GM23338 (cell line): ENCODE results near the gene UBXN10. TPM values are rescaled to one million over a fixed set of nuclear protein-coding genes. Genes with fewer than 3 reads are reported as not detected.

Experiments used
- ATAC-seq: fragments of 200-7000 bp; cut with Tn5 transposase; 3 replicates; pipeline ENCODE4 v1.9.1; 2020
- DNase-seq: peaks from one replicate; pipeline ENCODE4 v3.0.0-alpha.2; 2015; ENCODE audit warnings: low spot score
- H2AFZ ChIP-seq: fragments of 200-600 bp; sonication (generic); 2 replicates; pipeline ENCODE4 v1.8.0; 2016; ENCODE audit warnings: antibody characterized with exemption, mild to moderate bottlenecking, moderate library complexity
- H3F3A ChIP-seq: fragments of 200-600 bp; sonication (generic); replicated peaks from 2 replicates; pipeline ENCODE4 v1.8.0; 2017; ENCODE audit warnings: antibody characterized with exemption, mixed run types, low read depth
- H3K27ac ChIP-seq: fragments of 200-600 bp; sonication (generic); 2 replicates; pipeline ENCODE4 v1.6.1; 2016; ENCODE audit warnings: low read depth
- H3K27me3 ChIP-seq: fragments of 200-600 bp; sonication (generic); 2 replicates; pipeline ENCODE4 v1.8.0; 2016; ENCODE audit warnings: mild to moderate bottlenecking, mixed run types, moderate library complexity; ENCODE audit not compliant: insufficient read depth
- H3K36me3 ChIP-seq: fragments of 200-600 bp; sonication (generic); 2 replicates; pipeline ENCODE4 v1.8.0; 2016; ENCODE audit warnings: mild to moderate bottlenecking; ENCODE audit not compliant: insufficient read depth
- H3K4me1 ChIP-seq: fragments of 200-600 bp; sonication (generic); 2 replicates; pipeline ENCODE4 v1.8.0; 2016; ENCODE audit warnings: mild to moderate bottlenecking, moderate library complexity; ENCODE audit not compliant: insufficient read depth
- H3K4me2 ChIP-seq: fragments of 200-600 bp; sonication (generic); 2 replicates; pipeline ENCODE4 v1.7.1; 2017; ENCODE audit warnings: mixed run types
- H3K4me3 ChIP-seq: fragments of 200-600 bp; sonication (generic); 2 replicates; pipeline ENCODE4 v1.6.1; 2016; ENCODE audit warnings: mixed run types
- H3K79me2 ChIP-seq: fragments of 200-600 bp; sonication (generic); replicated peaks from 2 replicates; pipeline ENCODE4 v1.8.0; 2017; ENCODE audit warnings: mild to moderate bottlenecking; ENCODE audit not compliant: insufficient read depth
- H3K9me2 ChIP-seq: fragments of 200-600 bp; sonication (generic); 2 replicates; pipeline ENCODE4 v1.8.0; 2017; ENCODE audit not compliant: insufficient read depth
- H4K20me1 ChIP-seq: fragments of 200-600 bp; sonication (generic); replicated peaks from 2 replicates; pipeline ENCODE4 v1.8.0; 2017; ENCODE audit warnings: mild to moderate bottlenecking; ENCODE audit not compliant: insufficient read depth
- H3K27ac Mint-ChIP-seq: 2 replicates; pipeline ENCODE4 v1.8.0; 2020; ENCODE audit warnings: inconsistent platforms, mild to moderate bottlenecking, moderate library complexity, mixed read lengths
- H3K27me3 Mint-ChIP-seq: 3 replicates; pipeline ENCODE4 v1.8.0; 2022; ENCODE audit warnings: low read depth, mild to moderate bottlenecking, moderate library complexity, mixed read lengths, inconsistent platforms; ENCODE audit not compliant: insufficient read depth, poor library complexity
- H3K36me3 Mint-ChIP-seq: 3 replicates; pipeline ENCODE4 v1.8.0; 2021; ENCODE audit warnings: low read depth, mild to moderate bottlenecking, inconsistent platforms, moderate library complexity, mixed read lengths
- H3K4me1 Mint-ChIP-seq: 3 replicates; pipeline ENCODE4 v1.8.0; 2020; ENCODE audit warnings: mild to moderate bottlenecking, inconsistent platforms, mixed read lengths
- H3K4me3 Mint-ChIP-seq: 3 replicates; pipeline ENCODE4 v1.8.0; 2021; ENCODE audit warnings: moderate library complexity, mild to moderate bottlenecking, inconsistent platforms, mixed read lengths
- H3K9me3 Mint-ChIP-seq: 3 replicates; pipeline ENCODE4 v1.8.0; 2020; ENCODE audit warnings: moderate library complexity, mild to moderate bottlenecking, inconsistent platforms, mixed read lengths
- CREB1 ChIP-seq: fragments of 250-450 bp; sonication (Bioruptor Pico); IDR thresholded peaks from 2 replicates; pipeline ENCODE4 v1.5.0; 2020; ENCODE audit warnings: low read depth, mild to moderate bottlenecking, moderate library complexity
- EZH2 ChIP-seq: fragments of 200-600 bp; sonication (generic); IDR thresholded peaks from one replicate; pipeline ENCODE4 v1.8.0; 2017; ENCODE audit warnings: antibody characterized with exemption, mild to moderate bottlenecking, low read depth; ENCODE audit not compliant: unreplicated experiment
- EZH2phosphoT487 ChIP-seq: fragments of 200-600 bp; sonication (generic); IDR thresholded peaks from one replicate; pipeline ENCODE4 v1.8.1; 2018; ENCODE audit warnings: antibody characterized with exemption; ENCODE audit not compliant: unreplicated experiment
- JUNB ChIP-seq: IDR thresholded peaks from one replicate; pipeline ENCODE4 v1.6.1; 2016; ENCODE audit warnings: antibody characterized with exemption; ENCODE audit not compliant: unreplicated experiment
- NANOG ChIP-seq: IDR thresholded peaks from 2 replicates; pipeline ENCODE4 v1.6.1; 2016; ENCODE audit warnings: antibody characterized with exemption, borderline replicate concordance
- POLR2AphosphoS5 ChIP-seq: IDR thresholded peaks from 2 replicates; pipeline ENCODE4 v1.6.1; 2016; ENCODE audit warnings: antibody characterized with exemption, low read depth
- ZNF114 ChIP-seq: fragments of 250-450 bp; sonication (Bioruptor Pico); IDR thresholded peaks from 2 replicates; pipeline ENCODE4 v1.5.0; 2020; ENCODE audit warnings: mild to moderate bottlenecking, moderate library complexity
- ZNF331 ChIP-seq: fragments of 250-450 bp; sonication (Bioruptor Pico); IDR thresholded peaks from 2 replicates; pipeline ENCODE4 v1.5.0; 2020; ENCODE audit warnings: low read depth, mild to moderate bottlenecking, moderate library complexity
- polyA plus RNA-seq: library from polyadenylated mRNA; unstranded; fragments of >200 nt; fragmentation: Nextera tagmentation; extraction: Ambion mirVana; gene quantifications from 2 replicates; pipeline ENCODE4 v1.2.1, GENCODE V29; 2016
- total RNA-seq: library from RNA; depleted of rRNA; stranded (reverse); fragments of >200 nt; shearing (Covaris generic); gene quantifications from 2 replicates; pipeline ENCODE4 v1.2.3, GENCODE V29; 2014
- TF ChIP-seq, protein P1 (sequence below): IDR thresholded peaks from one replicate; pipeline ENCODE4 v1.6.1; 2018; ENCODE audit warnings: antibody characterized with exemption; ENCODE audit not compliant: unreplicated experiment
- TF ChIP-seq, protein P2 (sequence below), 2 experiments: fragments of 200-600 bp in 1 of 2; sonication (generic) in 1 of 2; conservative IDR thresholded peaks; 2 replicates each; pipeline versions ENCODE4 v1.5.1 to v1.6.1; 2016 to 2017; ENCODE audit warnings: antibody characterized with exemption in 2 of 2, low read depth in 2 of 2, mild to moderate bottlenecking in 2 of 2, moderate library complexity in 1 of 2
- TF ChIP-seq, protein P3 (sequence below): fragments of 250-450 bp; sonication (Bioruptor Pico); IDR thresholded peaks from 2 replicates; pipeline ENCODE4 v1.5.0; 2020; ENCODE audit warnings: mild to moderate bottlenecking, moderate library complexity

UBXN10 gene
- total and polyA plus RNA-seq, 2 experiments from 2014 or later, result 0.27 to 0.69 TPM

DNA sequence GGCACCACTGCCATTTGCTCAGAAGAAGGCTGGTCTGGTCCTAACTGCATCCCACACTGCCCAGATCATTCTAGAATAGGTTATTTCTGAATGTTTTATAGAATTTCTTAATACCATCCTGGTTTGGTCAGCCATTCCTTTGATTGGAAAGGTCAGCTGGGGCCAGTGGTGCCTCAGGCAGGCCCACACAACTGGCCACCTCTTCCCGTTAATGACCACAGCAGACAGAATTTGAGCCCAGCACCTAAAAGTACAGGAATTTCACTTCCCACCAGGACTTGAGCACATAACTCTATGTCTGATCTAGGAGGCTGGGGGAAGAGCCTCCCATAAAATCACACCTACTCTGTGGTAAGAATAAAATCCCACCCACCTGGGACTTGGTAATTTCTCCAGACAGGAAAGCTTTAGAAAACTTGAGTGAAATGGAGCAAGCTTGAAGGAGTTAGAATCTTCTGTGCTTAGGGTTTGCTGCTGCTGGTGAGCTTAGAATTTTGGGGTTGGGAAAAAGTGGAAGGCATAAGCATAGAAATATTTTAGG, 7.0 kb downstream of the UBXN10 start:
- no peak overlapping the region for H3K4me3 Mint-ChIP-seq
- 0 out of 2 replicates have a peak, but pooled peaks cover 4% of the 10 kb centered on the region for H3K9me2 ChIP-seq

More for the DNA sequence above, 7.0 kb downstream of the UBXN10 start:
- no peak for ATAC-seq
- TF ChIP-seq, protein P1, sequence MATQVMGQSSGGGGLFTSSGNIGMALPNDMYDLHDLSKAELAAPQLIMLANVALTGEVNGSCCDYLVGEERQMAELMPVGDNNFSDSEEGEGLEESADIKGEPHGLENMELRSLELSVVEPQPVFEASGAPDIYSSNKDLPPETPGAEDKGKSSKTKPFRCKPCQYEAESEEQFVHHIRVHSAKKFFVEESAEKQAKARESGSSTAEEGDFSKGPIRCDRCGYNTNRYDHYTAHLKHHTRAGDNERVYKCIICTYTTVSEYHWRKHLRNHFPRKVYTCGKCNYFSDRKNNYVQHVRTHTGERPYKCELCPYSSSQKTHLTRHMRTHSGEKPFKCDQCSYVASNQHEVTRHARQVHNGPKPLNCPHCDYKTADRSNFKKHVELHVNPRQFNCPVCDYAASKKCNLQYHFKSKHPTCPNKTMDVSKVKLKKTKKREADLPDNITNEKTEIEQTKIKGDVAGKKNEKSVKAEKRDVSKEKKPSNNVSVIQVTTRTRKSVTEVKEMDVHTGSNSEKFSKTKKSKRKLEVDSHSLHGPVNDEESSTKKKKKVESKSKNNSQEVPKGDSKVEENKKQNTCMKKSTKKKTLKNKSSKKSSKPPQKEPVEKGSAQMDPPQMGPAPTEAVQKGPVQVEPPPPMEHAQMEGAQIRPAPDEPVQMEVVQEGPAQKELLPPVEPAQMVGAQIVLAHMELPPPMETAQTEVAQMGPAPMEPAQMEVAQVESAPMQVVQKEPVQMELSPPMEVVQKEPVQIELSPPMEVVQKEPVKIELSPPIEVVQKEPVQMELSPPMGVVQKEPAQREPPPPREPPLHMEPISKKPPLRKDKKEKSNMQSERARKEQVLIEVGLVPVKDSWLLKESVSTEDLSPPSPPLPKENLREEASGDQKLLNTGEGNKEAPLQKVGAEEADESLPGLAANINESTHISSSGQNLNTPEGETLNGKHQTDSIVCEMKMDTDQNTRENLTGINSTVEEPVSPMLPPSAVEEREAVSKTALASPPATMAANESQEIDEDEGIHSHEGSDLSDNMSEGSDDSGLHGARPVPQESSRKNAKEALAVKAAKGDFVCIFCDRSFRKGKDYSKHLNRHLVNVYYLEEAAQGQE, result no peak
- no peak for TF ChIP-seq NANOG
- no peak for TF ChIP-seq CREB1 (CRISPR knock-in tag)
- TF ChIP-seq, protein P2, sequence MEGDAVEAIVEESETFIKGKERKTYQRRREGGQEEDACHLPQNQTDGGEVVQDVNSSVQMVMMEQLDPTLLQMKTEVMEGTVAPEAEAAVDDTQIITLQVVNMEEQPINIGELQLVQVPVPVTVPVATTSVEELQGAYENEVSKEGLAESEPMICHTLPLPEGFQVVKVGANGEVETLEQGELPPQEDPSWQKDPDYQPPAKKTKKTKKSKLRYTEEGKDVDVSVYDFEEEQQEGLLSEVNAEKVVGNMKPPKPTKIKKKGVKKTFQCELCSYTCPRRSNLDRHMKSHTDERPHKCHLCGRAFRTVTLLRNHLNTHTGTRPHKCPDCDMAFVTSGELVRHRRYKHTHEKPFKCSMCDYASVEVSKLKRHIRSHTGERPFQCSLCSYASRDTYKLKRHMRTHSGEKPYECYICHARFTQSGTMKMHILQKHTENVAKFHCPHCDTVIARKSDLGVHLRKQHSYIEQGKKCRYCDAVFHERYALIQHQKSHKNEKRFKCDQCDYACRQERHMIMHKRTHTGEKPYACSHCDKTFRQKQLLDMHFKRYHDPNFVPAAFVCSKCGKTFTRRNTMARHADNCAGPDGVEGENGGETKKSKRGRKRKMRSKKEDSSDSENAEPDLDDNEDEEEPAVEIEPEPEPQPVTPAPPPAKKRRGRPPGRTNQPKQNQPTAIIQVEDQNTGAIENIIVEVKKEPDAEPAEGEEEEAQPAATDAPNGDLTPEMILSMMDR (conservative IDR thresholded peaks at IDR 0.05; ENCODE audit: low read depth in 2 of 2), result no peak
- no peak for TF ChIP-seq POLR2AphosphoS5
- no peak for TF ChIP-seq ZNF331 (CRISPR knock-in tag)
- no peak for TF ChIP-seq EZH2phosphoT487
- TF ChIP-seq, protein P3, sequence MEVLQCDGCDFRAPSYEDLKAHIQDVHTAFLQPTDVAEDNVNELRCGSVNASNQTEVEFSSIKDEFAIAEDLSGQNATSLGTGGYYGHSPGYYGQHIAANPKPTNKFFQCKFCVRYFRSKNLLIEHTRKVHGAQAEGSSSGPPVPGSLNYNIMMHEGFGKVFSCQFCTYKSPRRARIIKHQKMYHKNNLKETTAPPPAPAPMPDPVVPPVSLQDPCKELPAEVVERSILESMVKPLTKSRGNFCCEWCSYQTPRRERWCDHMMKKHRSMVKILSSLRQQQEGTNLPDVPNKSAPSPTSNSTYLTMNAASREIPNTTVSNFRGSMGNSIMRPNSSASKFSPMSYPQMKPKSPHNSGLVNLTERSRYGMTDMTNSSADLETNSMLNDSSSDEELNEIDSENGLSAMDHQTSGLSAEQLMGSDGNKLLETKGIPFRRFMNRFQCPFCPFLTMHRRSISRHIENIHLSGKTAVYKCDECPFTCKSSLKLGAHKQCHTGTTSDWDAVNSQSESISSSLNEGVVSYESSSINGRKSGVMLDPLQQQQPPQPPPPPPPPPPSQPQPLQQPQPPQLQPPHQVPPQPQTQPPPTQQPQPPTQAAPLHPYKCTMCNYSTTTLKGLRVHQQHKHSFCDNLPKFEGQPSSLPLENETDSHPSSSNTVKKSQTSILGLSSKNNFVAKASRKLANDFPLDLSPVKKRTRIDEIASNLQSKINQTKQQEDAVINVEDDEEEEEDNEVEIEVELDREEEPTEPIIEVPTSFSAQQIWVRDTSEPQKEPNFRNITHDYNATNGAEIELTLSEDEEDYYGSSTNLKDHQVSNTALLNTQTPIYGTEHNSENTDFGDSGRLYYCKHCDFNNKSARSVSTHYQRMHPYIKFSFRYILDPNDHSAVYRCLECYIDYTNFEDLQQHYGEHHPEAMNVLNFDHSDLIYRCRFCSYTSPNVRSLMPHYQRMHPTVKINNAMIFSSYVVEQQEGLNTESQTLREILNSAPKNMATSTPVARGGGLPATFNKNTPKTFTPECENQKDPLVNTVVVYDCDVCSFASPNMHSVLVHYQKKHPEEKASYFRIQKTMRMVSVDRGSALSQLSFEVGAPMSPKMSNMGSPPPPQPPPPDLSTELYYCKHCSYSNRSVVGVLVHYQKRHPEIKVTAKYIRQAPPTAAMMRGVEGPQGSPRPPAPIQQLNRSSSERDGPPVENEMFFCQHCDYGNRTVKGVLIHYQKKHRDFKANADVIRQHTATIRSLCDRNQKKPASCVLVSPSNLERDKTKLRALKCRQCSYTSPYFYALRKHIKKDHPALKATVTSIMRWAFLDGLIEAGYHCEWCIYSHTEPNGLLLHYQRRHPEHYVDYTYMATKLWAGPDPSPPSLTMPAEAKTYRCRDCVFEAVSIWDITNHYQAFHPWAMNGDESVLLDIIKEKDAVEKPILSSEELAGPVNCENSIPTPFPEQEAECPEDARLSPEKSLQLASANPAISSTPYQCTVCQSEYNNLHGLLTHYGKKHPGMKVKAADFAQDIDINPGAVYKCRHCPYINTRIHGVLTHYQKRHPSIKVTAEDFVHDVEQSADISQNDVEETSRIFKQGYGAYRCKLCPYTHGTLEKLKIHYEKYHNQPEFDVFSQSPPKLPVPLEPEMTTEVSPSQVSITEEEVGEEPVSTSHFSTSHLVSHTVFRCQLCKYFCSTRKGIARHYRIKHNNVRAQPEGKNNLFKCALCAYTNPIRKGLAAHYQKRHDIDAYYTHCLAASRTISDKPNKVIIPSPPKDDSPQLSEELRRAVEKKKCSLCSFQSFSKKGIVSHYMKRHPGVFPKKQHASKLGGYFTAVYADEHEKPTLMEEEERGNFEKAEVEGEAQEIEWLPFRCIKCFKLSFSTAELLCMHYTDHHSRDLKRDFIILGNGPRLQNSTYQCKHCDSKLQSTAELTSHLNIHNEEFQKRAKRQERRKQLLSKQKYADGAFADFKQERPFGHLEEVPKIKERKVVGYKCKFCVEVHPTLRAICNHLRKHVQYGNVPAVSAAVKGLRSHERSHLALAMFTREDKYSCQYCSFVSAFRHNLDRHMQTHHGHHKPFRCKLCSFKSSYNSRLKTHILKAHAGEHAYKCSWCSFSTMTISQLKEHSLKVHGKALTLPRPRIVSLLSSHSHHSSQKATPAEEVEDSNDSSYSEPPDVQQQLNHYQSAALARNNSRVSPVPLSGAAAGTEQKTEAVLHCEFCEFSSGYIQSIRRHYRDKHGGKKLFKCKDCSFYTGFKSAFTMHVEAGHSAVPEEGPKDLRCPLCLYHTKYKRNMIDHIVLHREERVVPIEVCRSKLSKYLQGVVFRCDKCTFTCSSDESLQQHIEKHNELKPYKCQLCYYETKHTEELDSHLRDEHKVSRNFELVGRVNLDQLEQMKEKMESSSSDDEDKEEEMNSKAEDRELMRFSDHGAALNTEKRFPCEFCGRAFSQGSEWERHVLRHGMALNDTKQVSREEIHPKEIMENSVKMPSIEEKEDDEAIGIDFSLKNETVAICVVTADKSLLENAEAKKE (CRISPR knock-in tag), result no peak
- TF ChIP-seq EZH2, result no peak
- TF ChIP-seq ZNF114 (CRISPR knock-in tag), result no peak
- TF ChIP-seq JUNB, result no peak
- no peaks in the 10 kb centered on the region for H3F3A ChIP-seq
- no peaks in the 10 kb centered on the region for H3K36me3 ChIP-seq
- no peaks in the 10 kb centered on the region for H3K27me3 ChIP-seq
- Mint-ChIP-seq H3K36me3 (no peaks in the 10 kb centered on the region), H3K27me3 (peaks cover 6% of the 10 kb centered on the region), H3K4me1 (peaks cover 20% of the 10 kb centered on the region), H3K9me3 (0 out of 3 replicates have a peak, but pooled peaks cover 3% of the 10 kb centered on the region), H3K27ac (no peak overlapping the region)
- no peak overlapping the region for H3K4me2 ChIP-seq
- no peaks in the 10 kb centered on the region for H4K20me1 ChIP-seq
- no peak overlapping the region for H2AFZ ChIP-seq
- H3K4me1 ChIP-seq, result peaks cover 10% of the 10 kb centered on the region; the same call in 1 of the 2 replicates
- H3K27ac ChIP-seq, result no peak overlapping the region
- no peak overlapping the region for H3K4me3 ChIP-seq
- no peaks in the 10 kb centered on the region for H3K79me2 ChIP-seq
- DNase-seq, result no peak
